Measurements from ENCODE around the gene SLC45A2.

Gene SLC45A2

DNA sequence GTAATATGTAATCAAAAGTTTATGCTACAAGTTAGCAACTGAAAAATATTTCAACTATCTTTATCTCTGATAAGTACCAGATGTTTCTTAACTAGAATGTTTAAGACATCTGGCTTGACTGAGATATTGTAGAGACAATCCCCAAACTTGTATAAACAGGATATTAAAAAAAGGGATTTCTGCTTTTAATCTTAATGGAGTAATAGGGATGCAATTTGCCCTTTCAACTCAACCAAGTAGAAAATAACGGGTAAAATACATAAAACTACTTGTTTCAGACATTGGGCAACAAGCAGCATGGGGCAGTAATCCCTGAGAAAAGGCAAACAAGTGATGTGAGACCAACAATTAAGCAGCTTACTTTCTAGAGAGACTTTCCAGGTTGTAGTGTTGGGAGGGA is 83.3 kb downstream of the SLC45A2 start:
- no peaks in the 10 kb centered on the region for H3K36me3 ChIP-seq (replicated peaks)
- in situ Hi-C loops (cut with HindIII; ENCODE audit: low pct_ligation_motif_present, low sequenced_read_pairs) = no loop called here
- DNase-seq = no peak
- TF ChIP-seq, protein P1, sequence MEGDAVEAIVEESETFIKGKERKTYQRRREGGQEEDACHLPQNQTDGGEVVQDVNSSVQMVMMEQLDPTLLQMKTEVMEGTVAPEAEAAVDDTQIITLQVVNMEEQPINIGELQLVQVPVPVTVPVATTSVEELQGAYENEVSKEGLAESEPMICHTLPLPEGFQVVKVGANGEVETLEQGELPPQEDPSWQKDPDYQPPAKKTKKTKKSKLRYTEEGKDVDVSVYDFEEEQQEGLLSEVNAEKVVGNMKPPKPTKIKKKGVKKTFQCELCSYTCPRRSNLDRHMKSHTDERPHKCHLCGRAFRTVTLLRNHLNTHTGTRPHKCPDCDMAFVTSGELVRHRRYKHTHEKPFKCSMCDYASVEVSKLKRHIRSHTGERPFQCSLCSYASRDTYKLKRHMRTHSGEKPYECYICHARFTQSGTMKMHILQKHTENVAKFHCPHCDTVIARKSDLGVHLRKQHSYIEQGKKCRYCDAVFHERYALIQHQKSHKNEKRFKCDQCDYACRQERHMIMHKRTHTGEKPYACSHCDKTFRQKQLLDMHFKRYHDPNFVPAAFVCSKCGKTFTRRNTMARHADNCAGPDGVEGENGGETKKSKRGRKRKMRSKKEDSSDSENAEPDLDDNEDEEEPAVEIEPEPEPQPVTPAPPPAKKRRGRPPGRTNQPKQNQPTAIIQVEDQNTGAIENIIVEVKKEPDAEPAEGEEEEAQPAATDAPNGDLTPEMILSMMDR (IDR thresholded peaks at IDR 0.05; ENCODE audit: low read depth, low read length, missing control alignments) = no peak
- H3K4me3 ChIP-seq (ENCODE audit: low read depth, low read length) = no peak overlapping the region
- H3K27me3 ChIP-seq (replicated peaks) = no peaks in the 10 kb centered on the region
- no peak overlapping the region for H3K27ac ChIP-seq
